Measurements from ENCODE around the gene FGF22.

Gene FGF22

GRCh38 chr19:623175-623916 is 16.3 kb upstream of the FGF22 start:
- no peak for TF ChIP-seq CTCF (IDR thresholded peaks at IDR 0.05)

- no peak for TF ChIP-seq CTCF (IDR thresholded peaks at IDR 0.05)
Observed at GRCh38 chr19:623974-624373, 15.7 kb upstream of the FGF22 start.

- TF ChIP-seq CTCF (IDR thresholded peaks at IDR 0.05): no peak
Observed at GRCh38 chr19:624433-625109, 15.1 kb upstream of the FGF22 start.

- TF ChIP-seq CTCF (IDR thresholded peaks at IDR 0.05): no peak
Observed at GRCh38 chr19:625257-625656, 14.4 kb upstream of the FGF22 start.

GRCh38 chr19:628168-628567 is 11.5 kb upstream of the FGF22 start:
- no peak for TF ChIP-seq CTCF (IDR thresholded peaks at IDR 0.05)

GRCh38 chr19:629961-630714 is 9.5 kb upstream of the FGF22 start:
- TF ChIP-seq CTCF (IDR thresholded peaks at IDR 0.05): no peak

- TF ChIP-seq CTCF (IDR thresholded peaks at IDR 0.05): no peak
Observed at GRCh38 chr19:632579-633067, 7.1 kb upstream of the FGF22 start.
